GM19468 (cell line): ENCODE measurements around the gene CHAMP1.
"Not testable (repeated sequence)": the region's sequence is repeated elsewhere in the genome, so short reads cannot be mapped to it uniquely, and the experiment has no call there.

ENCODE experiments used
- ATAC-seq: cut with Tn5 transposase; IDR thresholded peaks from one replicate; pipeline ENCODE4 v1.9.1; 2021; ENCODE audit warnings: mild to moderate bottlenecking, moderate library complexity, moderate number of reproducible peaks; ENCODE audit not compliant: unreplicated experiment; ENCODE audit errors: extremely low read depth

CHAMP1 gene

GRCh38 chr13:114328595-114328994 is 14.3 kb downstream of the CHAMP1 start:
- ATAC-seq, result no peak

- ATAC-seq, result no peak
Measured at GRCh38 chr13:114330086-114330485, 15.8 kb downstream of the CHAMP1 start.

GRCh38 chr13:114333881-114334280 is 19.6 kb downstream of the CHAMP1 start:
- not testable (repeated sequence) for ATAC-seq

GRCh38 chr13:114334305-114335053 is 20.2 kb downstream of the CHAMP1 start:
- no peak for ATAC-seq

- not testable (repeated sequence) for ATAC-seq
Measured at GRCh38 chr13:114336457-114336856, 22.2 kb downstream of the CHAMP1 start.

- ATAC-seq, result no peak
Measured at GRCh38 chr13:114338959-114339358, 24.7 kb downstream of the CHAMP1 start.

- ATAC-seq, result no peak
Measured at GRCh38 chr13:114339857-114340534, 25.7 kb downstream of the CHAMP1 start.

- ATAC-seq, result no peak
Measured at GRCh38 chr13:114341003-114341777, 26.9 kb downstream of the CHAMP1 start.

GRCh38 chr13:114347256-114347655 is 33.0 kb downstream of the CHAMP1 start:
- not testable (repeated sequence) for ATAC-seq

- not testable (repeated sequence) for ATAC-seq
Measured at GRCh38 chr13:114352763-114353162, 38.5 kb downstream of the CHAMP1 start.

- ATAC-seq, result not testable (repeated sequence)
Measured at GRCh38 chr13:114353382-114353781, 39.1 kb downstream of the CHAMP1 start.
